SHP77 treated with DMSO at 0.1 percent for 48 hours (cell line): Measurements from ENCODE around the gene SYN1.

Experiments used
- DNase-seq: peaks from one replicate; lab custom pipeline; 2025; lab: John Stamatoyannopoulos, UW

SYN1 gene

DNA sequence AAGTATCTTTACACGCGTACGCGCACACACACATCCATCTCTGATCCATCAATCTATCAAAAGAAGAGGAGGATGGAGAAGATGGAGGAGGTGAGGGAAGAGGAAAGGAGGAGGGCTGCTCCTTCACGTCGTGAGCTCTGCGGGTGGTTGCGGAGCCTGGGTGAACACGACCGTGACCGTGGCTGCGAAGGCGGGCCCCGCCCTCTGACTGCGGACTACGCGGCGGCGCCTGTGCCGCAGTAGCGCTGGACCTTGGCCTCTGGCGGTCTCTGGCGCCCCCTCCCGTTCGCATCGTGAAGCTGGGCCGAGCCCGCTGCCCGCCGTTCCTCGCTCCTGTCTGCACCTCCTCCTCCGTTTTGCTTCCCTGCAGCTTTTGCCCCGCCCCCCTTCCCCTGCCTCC is 96.4 kb downstream of the SYN1 start:
- peak; percentile 30 for DNase-seq
